ENCODE measurements around the gene FMOD. TPM values are rescaled to one million over a fixed set of nuclear protein-coding genes. Genes with fewer than 3 reads are reported as not detected.
A peak's percentile ranks its signal among the peaks of the same experiment; 100 is the strongest.

Gene FMOD
- 0.46 TPM for polyA plus RNA-seq (2013)

- POLR2A ChIA-PET = interaction anchor here (0.6 kb wide), 1 partner anchor 67 kb away, joined by 3 read pairs; no protein-coding TSS in a partner anchor
- Histone ChIP-seq H3K27me3 (replicated peaks in 2 of 5; ENCODE audit: control insufficient read depth in 4 of 5, insufficient read depth in 5 of 5, low read length in 4 of 5) (peaks cover 0 to 14% (median 0%) of the 10 kb centered on the region in 5 experiments), H3K9me3 (ENCODE audit: control extremely low read depth in 1 of 5, control insufficient read depth in 4 of 5, insufficient read depth in 2 of 5, low read depth in 1 of 5, low read length in 4 of 5) (no peaks in the 10 kb centered on the region), H3K4me3 (ENCODE audit: control insufficient read depth in 1 of 7, extremely low read depth in 1 of 7, insufficient read depth in 4 of 7, low read depth in 2 of 7, low read length in 6 of 7) (peak within 1 kb of the TSS in 1 of 7 experiments; percentile 59), H3K36me3 (ENCODE audit: control insufficient read depth in 4 of 4, insufficient read depth in 4 of 4, low read length in 3 of 4) (no peaks in the 10 kb centered on the region), H3K4me1 (ENCODE audit: control extremely low read depth in 1 of 4, control insufficient read depth in 4 of 4, insufficient read depth in 4 of 4, low read length in 3 of 4) (peaks cover 0 to 8% (median 0%) of the 10 kb centered on the region in 4 experiments), H3K27ac (ENCODE audit: insufficient read depth in 1 of 2, low read depth in 1 of 2, low read length in 2 of 2, poor library complexity in 1 of 2, severe bottlenecking in 2 of 2) (no peak within 1 kb of the TSS)
- DNase-seq = peak; percentile 41 to 70 (median 62)
- CTCF ChIA-PET = interaction anchor here (1.5 to 8.5 kb wide), 3 partner anchors 10 to 137 kb away, joined by 3 to 83 read pairs (median 6); no protein-coding TSS in a partner anchor
- WGBS (ENCODE audit: insufficient coverage) = 24% methylated on average over 9 of the region's 17 CpGs
These were observed at the start of gene FMOD for GRCh38 chr1:203351037-203351625. FMOD (minus strand) TSS chr1:203351122; CDS start chr1:203348270, 2,852 bp downstream.

GRCh38 chr1:203396595-203397194 lies 45.8 kb upstream of the FMOD start:
- no peaks in the 10 kb centered on the region for H3K36me3 ChIP-seq (ENCODE audit: control insufficient read depth in 4 of 4, insufficient read depth in 4 of 4, low read length in 3 of 4)

GRCh38 chr1:203395751-203396150 lies 44.8 kb upstream of the FMOD start:
- POLR2A ChIA-PET = no interaction called here
- H3K4me1 ChIP-seq (ENCODE audit: control extremely low read depth in 1 of 4, control insufficient read depth in 4 of 4, insufficient read depth in 4 of 4, low read length in 3 of 4) = no peaks in the 10 kb centered on the region
- no peaks in the 10 kb centered on the region for H3K36me3 ChIP-seq (ENCODE audit: control insufficient read depth in 4 of 4, insufficient read depth in 4 of 4, low read length in 3 of 4)
- no peak overlapping the region for H3K4me3 ChIP-seq (ENCODE audit: control insufficient read depth in 1 of 7, extremely low read depth in 1 of 7, insufficient read depth in 4 of 7, low read depth in 2 of 7, low read length in 6 of 7)
- peaks cover 0 to 10% (median 3%) of the 10 kb centered on the region in 5 experiments for H3K27me3 ChIP-seq (replicated peaks in 2 of 5; ENCODE audit: control insufficient read depth in 4 of 5, insufficient read depth in 5 of 5, low read length in 4 of 5)
- H3K27ac ChIP-seq (ENCODE audit: insufficient read depth in 1 of 2, low read depth in 1 of 2, low read length in 2 of 2, poor library complexity in 1 of 2, severe bottlenecking in 2 of 2) = no peak overlapping the region
- H3K9me3 ChIP-seq (ENCODE audit: control extremely low read depth in 1 of 5, control insufficient read depth in 4 of 5, insufficient read depth in 2 of 5, low read depth in 1 of 5, low read length in 4 of 5) = peaks cover 0 to 1% (median 0%) of the 10 kb centered on the region in 5 experiments
- 82% methylated on average over 5 of the region's 6 CpGs for WGBS (ENCODE audit: insufficient coverage)
- no peak for DNase-seq
- CTCF ChIA-PET = no interaction called here

More at GRCh38 chr1:203396595-203397194, 45.8 kb upstream of the FMOD start:
- Histone ChIP-seq H3K4me1 (ENCODE audit: control extremely low read depth in 1 of 4, control insufficient read depth in 4 of 4, insufficient read depth in 4 of 4, low read length in 3 of 4) (no peaks in the 10 kb centered on the region), H3K27me3 (replicated peaks in 2 of 5; ENCODE audit: control insufficient read depth in 4 of 5, insufficient read depth in 5 of 5, low read length in 4 of 5) (peaks cover 0 to 10% (median 3%) of the 10 kb centered on the region in 5 experiments), H3K9me3 (ENCODE audit: control extremely low read depth in 1 of 5, control insufficient read depth in 4 of 5, insufficient read depth in 2 of 5, low read depth in 1 of 5, low read length in 4 of 5) (peaks cover 0 to 1% (median 0%) of the 10 kb centered on the region in 5 experiments), H3K4me3 (ENCODE audit: control insufficient read depth in 1 of 7, extremely low read depth in 1 of 7, insufficient read depth in 4 of 7, low read depth in 2 of 7, low read length in 6 of 7) (no peak overlapping the region), H3K27ac (ENCODE audit: insufficient read depth in 1 of 2, low read depth in 1 of 2, low read length in 2 of 2, poor library complexity in 1 of 2, severe bottlenecking in 2 of 2) (no peak overlapping the region)
- ChIA-PET CTCF (no interaction called here), POLR2A (no interaction called here)
- 88% methylated on average over 3 of the region's 7 CpGs for WGBS (ENCODE audit: insufficient coverage)
- DNase-seq = no peak

GRCh38 chr1:203390298-203390697 lies 39.4 kb upstream of the FMOD start:
- ChIA-PET POLR2A (no interaction called here), CTCF (no interaction called here)
- Histone ChIP-seq H3K27ac (ENCODE audit: insufficient read depth in 1 of 2, low read depth in 1 of 2, low read length in 2 of 2, poor library complexity in 1 of 2, severe bottlenecking in 2 of 2) (no peak overlapping the region), H3K4me3 (ENCODE audit: control insufficient read depth in 1 of 7, extremely low read depth in 1 of 7, insufficient read depth in 4 of 7, low read depth in 2 of 7, low read length in 6 of 7) (no peak overlapping the region), H3K36me3 (ENCODE audit: control insufficient read depth in 4 of 4, insufficient read depth in 4 of 4, low read length in 3 of 4) (no peaks in the 10 kb centered on the region), H3K27me3 (replicated peaks in 2 of 5; ENCODE audit: control insufficient read depth in 4 of 5, insufficient read depth in 5 of 5, low read length in 4 of 5) (no peaks in the 10 kb centered on the region), H3K4me1 (ENCODE audit: control extremely low read depth in 1 of 4, control insufficient read depth in 4 of 4, insufficient read depth in 4 of 4, low read length in 3 of 4) (no peaks in the 10 kb centered on the region), H3K9me3 (ENCODE audit: control extremely low read depth in 1 of 5, control insufficient read depth in 4 of 5, insufficient read depth in 2 of 5, low read depth in 1 of 5, low read length in 4 of 5) (peaks cover 0 to 1% (median 0%) of the 10 kb centered on the region in 5 experiments)
- DNase-seq = no peak
- WGBS (ENCODE audit: insufficient coverage) = 75% methylated on average over 1 of the region's 2 CpGs

GRCh38 chr1:203388683-203389082 lies 37.8 kb upstream of the FMOD start:
- POLR2A ChIA-PET = interaction anchor here (0.6 kb wide), 1 partner anchor 284 kb away, joined by 3 read pairs; no protein-coding TSS in a partner anchor
- Histone ChIP-seq H3K27me3 (replicated peaks in 2 of 5; ENCODE audit: control insufficient read depth in 4 of 5, insufficient read depth in 5 of 5, low read length in 4 of 5) (peaks cover 0 to 4% (median 0%) of the 10 kb centered on the region in 5 experiments), H3K27ac (ENCODE audit: insufficient read depth in 1 of 2, low read depth in 1 of 2, low read length in 2 of 2, poor library complexity in 1 of 2, severe bottlenecking in 2 of 2) (no peak overlapping the region), H3K9me3 (ENCODE audit: control extremely low read depth in 1 of 5, control insufficient read depth in 4 of 5, insufficient read depth in 2 of 5, low read depth in 1 of 5, low read length in 4 of 5) (peaks cover 0 to 1% (median 0%) of the 10 kb centered on the region in 5 experiments), H3K36me3 (ENCODE audit: control insufficient read depth in 4 of 4, insufficient read depth in 4 of 4, low read length in 3 of 4) (no peaks in the 10 kb centered on the region), H3K4me3 (ENCODE audit: control insufficient read depth in 1 of 7, extremely low read depth in 1 of 7, insufficient read depth in 4 of 7, low read depth in 2 of 7, low read length in 6 of 7) (no peak overlapping the region), H3K4me1 (ENCODE audit: control extremely low read depth in 1 of 4, control insufficient read depth in 4 of 4, insufficient read depth in 4 of 4, low read length in 3 of 4) (no peaks in the 10 kb centered on the region)
- CTCF ChIA-PET = no interaction called here
- WGBS (ENCODE audit: insufficient coverage) = 100% methylated on average over 2 of the region's 3 CpGs
- no peak for DNase-seq

- no peaks in the 10 kb centered on the region for H3K4me1 ChIP-seq (ENCODE audit: control extremely low read depth in 1 of 4, control insufficient read depth in 4 of 4, insufficient read depth in 4 of 4, low read length in 3 of 4)
- peaks cover 0 to 7% (median 0%) of the 10 kb centered on the region in 5 experiments for H3K27me3 ChIP-seq (replicated peaks in 2 of 5; ENCODE audit: control insufficient read depth in 4 of 5, insufficient read depth in 5 of 5, low read length in 4 of 5)
- CTCF ChIA-PET = no interaction called here
- POLR2A ChIA-PET = no interaction called here
- no peak overlapping the region for H3K27ac ChIP-seq (ENCODE audit: insufficient read depth in 1 of 2, low read depth in 1 of 2, low read length in 2 of 2, poor library complexity in 1 of 2, severe bottlenecking in 2 of 2)
- no peak for DNase-seq
- H3K4me3 ChIP-seq (ENCODE audit: control insufficient read depth in 1 of 7, extremely low read depth in 1 of 7, insufficient read depth in 4 of 7, low read depth in 2 of 7, low read length in 6 of 7) = no peak overlapping the region
- H3K36me3 ChIP-seq (ENCODE audit: control insufficient read depth in 4 of 4, insufficient read depth in 4 of 4, low read length in 3 of 4) = no peaks in the 10 kb centered on the region
- 100% methylated on average over 1 of the region's 1 CpG for WGBS (ENCODE audit: insufficient coverage)
- H3K9me3 ChIP-seq (ENCODE audit: control extremely low read depth in 1 of 5, control insufficient read depth in 4 of 5, insufficient read depth in 2 of 5, low read depth in 1 of 5, low read length in 4 of 5) = no peaks in the 10 kb centered on the region
These were observed 31.1 kb upstream of the FMOD start for GRCh38 chr1:203382026-203382425.

GRCh38 chr1:203381151-203381751 lies 30.3 kb upstream of the FMOD start:
- Histone ChIP-seq H3K27ac (ENCODE audit: insufficient read depth in 1 of 2, low read depth in 1 of 2, low read length in 2 of 2, poor library complexity in 1 of 2, severe bottlenecking in 2 of 2) (no peak overlapping the region), H3K27me3 (replicated peaks in 2 of 5; ENCODE audit: control insufficient read depth in 4 of 5, insufficient read depth in 5 of 5, low read length in 4 of 5) (peaks cover 0 to 7% (median 0%) of the 10 kb centered on the region in 5 experiments), H3K9me3 (ENCODE audit: control extremely low read depth in 1 of 5, control insufficient read depth in 4 of 5, insufficient read depth in 2 of 5, low read depth in 1 of 5, low read length in 4 of 5) (peaks cover 0 to 2% (median 0%) of the 10 kb centered on the region in 5 experiments), H3K4me1 (ENCODE audit: control extremely low read depth in 1 of 4, control insufficient read depth in 4 of 4, insufficient read depth in 4 of 4, low read length in 3 of 4) (no peaks in the 10 kb centered on the region), H3K4me3 (ENCODE audit: control insufficient read depth in 1 of 7, extremely low read depth in 1 of 7, insufficient read depth in 4 of 7, low read depth in 2 of 7, low read length in 6 of 7) (no peak overlapping the region), H3K36me3 (ENCODE audit: control insufficient read depth in 4 of 4, insufficient read depth in 4 of 4, low read length in 3 of 4) (no peaks in the 10 kb centered on the region)
- ChIA-PET POLR2A (no interaction called here), CTCF (interaction anchor here (0.7 kb wide), 1 partner anchor 282 kb away, joined by 5 read pairs; no protein-coding TSS in a partner anchor)
- peak in 1 of 3 donors; percentile 3 for DNase-seq
- 83% methylated on average over 1 of the region's 2 CpGs for whole genome bisulfite sequencing (ENCODE audit: insufficient coverage)

All from common myeloid progenitor, CD34-positive (primary cell).